Neural cell (in vitro differentiated cells): ENCODE measurements around the gene DNM1. TPM values are rescaled to one million over a fixed set of nuclear protein-coding genes. Genes with fewer than 3 reads are reported as not detected.

ENCODE experiments used
- H2AFZ ChIP-seq: fragments of 200-600, 300-800 bp; sonication (generic), shearing (Covaris generic); 2 replicates; pipeline ENCODE4 v1.6.0; 2014; ENCODE audit warnings: low read depth, mild to moderate bottlenecking, antibody characterized with exemption, low read length, moderate library complexity
- H3F3A ChIP-seq: fragments of 200-600 bp; shearing (Covaris generic); 2 replicates; pipeline ENCODE4 v1.6.1; 2016; ENCODE audit warnings: mild to moderate bottlenecking, moderate library complexity, mixed read lengths, antibody characterized with exemption, low read length; ENCODE audit not compliant: insufficient read depth, poor library complexity, severe bottlenecking
- H3K27ac ChIP-seq: fragments of 200-600, 300-800 bp; sonication (generic), shearing (Covaris generic); 2 replicates; pipeline ENCODE4 v1.5.1; 2014; ENCODE audit warnings: mild to moderate bottlenecking, low read length, moderate library complexity
- H3K27me3 ChIP-seq: fragments of 300-800, 200-600 bp; sonication (generic), shearing (Covaris generic); 2 replicates; pipeline ENCODE4 v1.6.0; 2014; ENCODE audit warnings: mild to moderate bottlenecking, low read depth, low read length, moderate library complexity; ENCODE audit not compliant: insufficient read depth
- H3K36me3 ChIP-seq: fragments of 300-800, 200-600 bp; sonication (generic), shearing (Covaris generic); 2 replicates; pipeline ENCODE4 v1.5.1; 2014; ENCODE audit warnings: mild to moderate bottlenecking, antibody characterized with exemption, low read length, moderate library complexity; ENCODE audit not compliant: insufficient read depth
- H3K4me2 ChIP-seq: fragments of 300-800, 200-600 bp; sonication (generic), shearing (Covaris generic); 2 replicates; pipeline ENCODE4 v1.6.0; 2014; ENCODE audit warnings: mild to moderate bottlenecking, low read length
- H3K4me3 ChIP-seq: fragments of 300-800, 200-600 bp; sonication (generic), shearing (Covaris generic); 2 replicates; pipeline ENCODE4 v1.5.1; 2014; ENCODE audit warnings: mild to moderate bottlenecking, low read length, moderate library complexity
- H3K79me2 ChIP-seq: fragments of 200-600 bp; shearing (Covaris generic); replicated peaks from 2 replicates; pipeline ENCODE4 v1.6.0; 2014; ENCODE audit warnings: mild to moderate bottlenecking, low read length, moderate library complexity; ENCODE audit not compliant: insufficient read depth
- H3K9ac ChIP-seq: fragments of 300-800, 200-600 bp; sonication (generic), shearing (Covaris generic); 2 replicates; pipeline ENCODE4 v1.6.1; 2016; ENCODE audit warnings: mild to moderate bottlenecking, low read length, mixed read lengths
- H3K9me2 ChIP-seq: fragments of 200-600 bp; shearing (Covaris generic); 2 replicates; pipeline ENCODE4 v1.6.1; 2016; ENCODE audit warnings: mild to moderate bottlenecking, low read length, mixed read lengths; ENCODE audit not compliant: insufficient read depth
- H3K9me3 ChIP-seq: fragments of 200-600, 300-800 bp; sonication (generic), shearing (Covaris generic); 2 replicates; pipeline ENCODE4 v1.6.1; 2016; ENCODE audit warnings: mild to moderate bottlenecking, mixed run types, low read length, moderate library complexity, mixed read lengths
- H4K20me1 ChIP-seq: fragments of 200-600 bp; shearing (Covaris generic); 2 replicates; pipeline ENCODE4 v1.6.1; 2016; ENCODE audit warnings: mild to moderate bottlenecking, mixed run types; ENCODE audit not compliant: insufficient read depth
- CTCF ChIP-seq: fragments of 450-650 bp; IDR thresholded peaks from 2 replicates; pipeline ENCODE4 v1.5.1; 2014; ENCODE audit warnings: antibody characterized with exemption, mild to moderate bottlenecking, moderate library complexity; ENCODE audit not compliant: poor library complexity, severe bottlenecking
- EP300 ChIP-seq: fragments of 450-650 bp; conservative IDR thresholded peaks from 2 replicates; pipeline ENCODE4 v1.6.1; 2014; ENCODE audit warnings: antibody characterized with exemption, mild to moderate bottlenecking, moderate library complexity; ENCODE audit not compliant: poor library complexity, severe bottlenecking
- EZH2 ChIP-seq: fragments of 200-600, 300-800 bp; shearing (Covaris generic), sonication (generic); IDR thresholded peaks from 2 replicates; pipeline ENCODE4 v1.6.1; 2014; ENCODE audit warnings: antibody characterized with exemption, low read length, borderline replicate concordance, mild to moderate bottlenecking; ENCODE audit not compliant: insufficient read depth, poor library complexity, severe bottlenecking
- MXI1 ChIP-seq: fragments of 450-650 bp; conservative IDR thresholded peaks from 2 replicates; pipeline ENCODE4 v1.6.1; 2014; ENCODE audit warnings: antibody characterized with exemption, mild to moderate bottlenecking; ENCODE audit not compliant: poor library complexity, severe bottlenecking
- POLR2AphosphoS5 ChIP-seq: IDR thresholded peaks from 2 replicates; pipeline ENCODE4 v1.6.1; 2012
- RAD21 ChIP-seq: fragments of 450-650 bp; conservative IDR thresholded peaks from 2 replicates; pipeline ENCODE4 v1.6.1; 2014; ENCODE audit warnings: antibody characterized with exemption, mild to moderate bottlenecking, moderate library complexity
- REST ChIP-seq: IDR thresholded peaks from 2 replicates; pipeline ENCODE4 v1.6.1; 2012; ENCODE audit warnings: borderline replicate concordance
- SMC3 ChIP-seq: fragments of 450-650 bp; conservative IDR thresholded peaks from 2 replicates; pipeline ENCODE4 v1.6.1; 2014; ENCODE audit warnings: antibody characterized with exemption, mild to moderate bottlenecking, moderate library complexity; ENCODE audit not compliant: poor library complexity
- TAF1 ChIP-seq: IDR thresholded peaks from 2 replicates; pipeline ENCODE4 v1.6.1; 2012; ENCODE audit warnings: low read depth
- polyA plus RNA-seq: library from polyadenylated mRNA; depleted of rRNA; stranded (reverse); fragments of >200 nt; gene quantifications from 2 replicates; pipeline ENCODE4 v1.2.3, GENCODE V29; 2014

DNM1 gene
- polyA plus RNA-seq, 1 donor from 2014 or later: 104 TPM

DNA sequence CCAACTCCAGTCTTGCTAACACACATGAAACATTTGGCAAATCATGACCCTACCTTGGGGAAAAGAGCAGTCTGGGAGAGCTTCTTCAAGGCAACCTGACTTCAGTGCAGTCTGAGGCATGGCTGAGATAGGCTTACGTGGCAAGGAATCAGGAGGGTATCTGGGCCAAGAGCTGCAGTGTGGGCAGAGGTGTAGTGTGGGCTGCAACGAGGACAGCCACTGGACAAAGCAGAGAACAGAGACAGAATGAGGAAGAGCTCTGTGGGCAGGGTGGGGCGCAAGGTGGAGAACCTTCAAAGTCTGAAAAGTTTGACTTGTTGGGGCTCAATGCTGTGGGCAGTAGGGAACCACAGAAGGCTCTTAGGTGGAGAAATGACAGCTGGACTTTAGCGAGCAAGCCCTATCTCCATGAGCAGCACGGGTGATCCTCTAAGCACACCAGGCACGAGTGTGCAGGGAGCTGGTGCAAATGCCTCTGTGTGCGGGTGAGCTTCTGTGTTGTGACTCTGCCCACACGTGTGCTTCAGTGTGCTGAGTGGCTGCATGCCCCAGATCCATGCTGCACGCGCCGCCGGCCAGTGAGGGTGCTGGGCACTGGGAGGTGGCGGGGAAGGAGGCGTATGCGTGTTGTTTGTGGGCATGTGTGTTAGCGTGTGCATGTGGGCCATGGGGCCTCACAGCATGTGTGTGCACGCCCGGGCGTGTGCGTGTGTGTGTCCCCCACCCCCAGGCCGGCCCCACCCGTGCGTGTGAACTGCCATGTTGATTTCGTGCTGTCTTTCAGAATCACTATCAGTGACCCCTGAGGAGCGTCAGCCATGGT is 49.3 kb downstream of the DNM1 start:
- Histone ChIP-seq H3K9ac (no peak overlapping the region), H3K9me2 (no peaks in the 10 kb centered on the region), H3K27me3 (no peaks in the 10 kb centered on the region), H3K4me3 (no peak overlapping the region), H4K20me1 (no peaks in the 10 kb centered on the region), H3K9me3 (no peaks in the 10 kb centered on the region), H3F3A (no peaks in the 10 kb centered on the region), H2AFZ (no peak overlapping the region), H3K4me2 (no peak overlapping the region), H3K27ac (no peak overlapping the region), H3K79me2 (no peaks in the 10 kb centered on the region), H3K36me3 (no peaks in the 10 kb centered on the region)
- TF ChIP-seq MXI1: no peak

- no peak overlapping the region for H2AFZ ChIP-seq
- no peaks in the 10 kb centered on the region for H3K9me3 ChIP-seq
- H3K27ac ChIP-seq: no peak overlapping the region
- no peaks in the 10 kb centered on the region for H3K9me2 ChIP-seq
- no peaks in the 10 kb centered on the region for H3K79me2 ChIP-seq
- no peaks in the 10 kb centered on the region for H3K27me3 ChIP-seq
- H3K36me3 ChIP-seq: no peaks in the 10 kb centered on the region
- H3K9ac ChIP-seq: no peak overlapping the region
- no peaks in the 10 kb centered on the region for H4K20me1 ChIP-seq
- no peak overlapping the region for H3K4me2 ChIP-seq
- no peaks in the 10 kb centered on the region for H3F3A ChIP-seq
- no peak overlapping the region for H3K4me3 ChIP-seq
- TF ChIP-seq MXI1 (no peak), POLR2AphosphoS5 (no peak), SMC3 (no peak), CTCF (no peak), TAF1 (no peak), EZH2 (no peak), REST (no peak), EP300 (no peak), RAD21 (no peak)
These were observed 50.2 kb downstream of the DNM1 start for GRCh38 chr9:128253140-128253990.
